A549 treated with CORT108297 at 1 μM for 4 hours (cell line): ENCODE results near the gene ERBIN. TPM values are rescaled to one million over a fixed set of nuclear protein-coding genes. Genes with fewer than 3 reads are reported as not detected.

Experiments used
- total RNA-seq: library from RNA; stranded (reverse); fragments of 200-300 nt; extraction: Qiagen RNA extraction; gene quantifications from 5 replicates; pipeline ENCODE4 v1.2.3, GENCODE V29; 2022

Gene ERBIN
- total RNA-seq, result 19.6 to 38.4 TPM (median 22.6 TPM) in 5 replicates

GRCh38 chr5:65926276-65926783, at the start of gene ERBIN:
ERBIN (plus strand) TSS chr5:65926575; CDS start chr5:65992719, 66,144 bp downstream.

Other genes with a start within 250 kb of the ERBIN start
- gene SGTB, start 204.5 kb upstream of the ERBIN start, total RNA-seq, result 5.6 to 7.6 TPM (median 7.1 TPM) in 5 replicates
- gene NLN, start 204.4 kb upstream of the ERBIN start, total RNA-seq, result 47.4 to 76.0 TPM (median 65.1 TPM) in 5 replicates
- 25.6 to 35.3 TPM (median 33.0 TPM) in 5 replicates for gene SREK1, start 217.7 kb downstream of the ERBIN start, total RNA-seq